Measurements from ENCODE around the gene PSMC4.

The PSMC4 gene

DNA sequence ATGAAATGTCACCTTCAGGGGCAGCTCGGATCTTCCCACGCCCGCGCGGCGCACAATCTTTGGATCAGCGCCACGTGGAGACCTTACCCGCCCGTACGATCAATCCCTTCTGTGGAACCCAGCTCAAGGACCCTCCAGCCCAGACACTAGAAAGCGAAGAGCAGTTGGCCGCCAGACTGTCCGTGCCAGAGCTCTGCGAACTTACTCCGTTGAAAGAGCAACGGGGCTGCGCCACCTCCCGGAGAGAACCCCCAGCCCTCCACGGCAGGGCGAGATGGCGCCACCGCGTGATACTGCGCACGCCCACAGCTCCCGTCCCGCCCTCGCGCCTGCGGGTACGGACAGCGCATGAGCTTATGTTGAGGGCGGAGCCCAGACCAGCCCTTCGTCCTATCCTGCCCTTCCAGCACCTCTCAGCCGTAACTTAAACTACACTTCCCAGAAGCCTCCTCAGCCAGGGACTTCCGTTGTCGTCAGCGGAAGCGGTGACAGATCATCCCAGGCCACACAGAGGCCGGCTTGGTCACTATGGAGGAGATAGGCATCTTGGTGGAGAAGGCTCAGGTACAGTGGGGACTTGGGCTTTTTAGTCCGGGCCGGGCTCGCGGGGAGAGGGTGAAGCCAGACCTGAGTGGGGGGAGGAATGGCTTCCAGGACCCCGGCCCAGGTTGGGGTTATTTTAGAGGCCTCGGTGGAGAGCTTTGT is at the start of gene PSMC4:
PSMC4 (plus strand) TSS at position 491 of the 705 bp plus-strand sequence; CDS start at position 529, 38 bp downstream.
- DNase-seq: peak; percentile 99

DNA sequence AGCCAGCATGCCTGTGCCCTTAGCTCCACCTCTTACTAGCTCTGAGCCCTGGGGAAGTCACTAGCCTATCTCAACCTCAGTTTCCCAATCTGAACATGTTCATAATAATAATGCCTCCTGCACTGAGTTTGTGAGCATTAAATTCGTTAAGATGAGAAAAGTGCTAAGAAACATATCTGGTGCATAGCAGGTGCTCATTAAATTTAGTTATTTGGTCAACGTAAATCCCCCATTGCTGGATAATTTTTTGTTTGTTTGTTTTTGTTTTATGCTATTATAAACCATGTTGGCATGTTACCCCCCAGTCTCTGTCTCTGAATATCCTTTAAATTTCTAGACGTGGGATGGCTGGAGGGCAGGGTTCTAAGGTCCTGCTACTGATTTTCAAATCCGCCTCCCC is 47.1 kb upstream of the PSMC4 start:
- DNase-seq: no peak

DNA sequence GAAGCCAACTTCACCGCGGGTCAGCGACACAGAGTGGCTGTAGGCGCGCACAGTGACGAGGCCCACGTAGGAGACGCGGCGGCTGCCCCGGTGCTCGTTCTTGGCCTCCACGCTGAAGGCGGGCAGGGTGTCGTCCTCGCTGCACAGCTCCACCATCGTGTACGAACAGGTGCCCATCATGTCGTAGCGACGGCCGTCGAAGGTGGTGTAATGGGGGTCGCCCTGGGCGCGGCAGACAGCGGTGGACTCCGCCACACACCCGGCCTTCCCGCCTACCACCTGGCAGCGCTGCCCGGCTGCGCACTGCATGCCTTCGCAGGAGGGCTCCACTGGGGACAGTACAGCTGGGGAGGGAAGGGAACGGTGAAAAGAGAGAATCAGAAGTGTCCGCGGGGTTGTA is 46.6 kb upstream of the PSMC4 start:
- DNase-seq: no peak

DNA sequence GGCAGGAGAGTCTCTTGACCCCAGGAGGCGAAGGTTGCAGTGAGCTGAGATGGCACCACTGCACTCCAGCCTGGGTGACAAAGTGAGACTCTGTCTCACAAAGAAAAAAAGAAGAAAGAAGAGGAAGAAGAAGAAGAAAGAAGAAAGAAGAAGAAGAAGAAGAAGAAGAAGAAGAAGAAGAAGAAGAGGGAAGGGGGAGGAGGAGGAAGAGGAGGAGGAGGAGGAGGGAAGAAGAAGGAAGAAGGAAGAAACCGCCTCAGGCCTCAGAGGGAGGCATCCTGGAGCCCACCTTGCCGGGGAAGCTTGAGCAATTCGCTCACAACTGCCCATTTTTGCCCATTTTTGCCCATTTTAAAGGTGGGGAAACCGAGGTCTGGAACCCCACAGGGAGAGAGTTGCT is 46.0 kb upstream of the PSMC4 start:
- DNase-seq: no peak

DNA sequence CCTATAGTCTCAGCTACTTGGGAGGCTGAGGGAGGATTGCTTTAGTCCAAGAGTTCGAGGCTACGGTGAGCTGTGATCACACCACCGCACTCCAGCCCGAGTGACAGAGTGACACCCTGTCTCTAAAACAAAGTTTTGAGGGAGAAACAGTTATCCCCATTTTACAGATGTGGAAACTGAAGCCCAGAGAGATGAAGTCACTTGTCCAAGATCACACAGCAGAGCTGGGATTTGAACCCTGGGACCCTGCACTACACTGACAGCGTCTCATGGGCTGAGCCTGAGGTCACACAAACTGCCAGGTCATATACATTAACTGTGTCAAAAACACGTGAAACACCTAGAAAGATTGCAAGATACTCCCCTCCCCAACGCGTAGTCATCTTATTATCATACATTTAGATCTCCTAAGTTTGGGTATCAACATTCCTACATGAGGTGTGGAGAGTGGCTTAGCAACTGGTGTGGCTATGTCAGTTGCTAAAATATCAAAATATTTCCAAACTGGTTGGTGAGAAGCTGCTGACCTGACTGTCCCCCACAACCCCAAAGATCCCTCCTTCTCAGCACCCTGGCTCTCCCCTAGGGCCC is 44.7 kb upstream of the PSMC4 start:
- DNase-seq: no peak

DNA sequence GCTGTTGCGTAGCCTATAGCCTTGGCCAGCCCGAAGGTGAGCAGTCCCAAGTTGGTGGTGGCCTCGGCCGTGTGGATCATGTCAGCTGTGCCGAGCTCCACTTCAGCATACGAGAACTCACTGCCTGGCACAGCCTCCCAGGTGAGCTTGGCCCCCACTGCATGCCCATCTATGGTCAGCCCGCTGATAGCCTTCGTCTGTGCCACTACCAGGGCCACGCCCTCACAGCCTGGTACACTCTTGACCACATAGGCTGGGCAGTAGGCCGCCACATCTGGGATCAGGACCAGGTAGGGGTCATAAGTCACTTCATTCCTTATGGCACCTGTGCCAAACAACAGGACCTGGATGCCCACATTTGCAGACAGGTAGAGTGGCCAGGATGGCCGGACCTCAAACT is 43.9 kb upstream of the PSMC4 start:
- DNase-seq: no peak

DNA sequence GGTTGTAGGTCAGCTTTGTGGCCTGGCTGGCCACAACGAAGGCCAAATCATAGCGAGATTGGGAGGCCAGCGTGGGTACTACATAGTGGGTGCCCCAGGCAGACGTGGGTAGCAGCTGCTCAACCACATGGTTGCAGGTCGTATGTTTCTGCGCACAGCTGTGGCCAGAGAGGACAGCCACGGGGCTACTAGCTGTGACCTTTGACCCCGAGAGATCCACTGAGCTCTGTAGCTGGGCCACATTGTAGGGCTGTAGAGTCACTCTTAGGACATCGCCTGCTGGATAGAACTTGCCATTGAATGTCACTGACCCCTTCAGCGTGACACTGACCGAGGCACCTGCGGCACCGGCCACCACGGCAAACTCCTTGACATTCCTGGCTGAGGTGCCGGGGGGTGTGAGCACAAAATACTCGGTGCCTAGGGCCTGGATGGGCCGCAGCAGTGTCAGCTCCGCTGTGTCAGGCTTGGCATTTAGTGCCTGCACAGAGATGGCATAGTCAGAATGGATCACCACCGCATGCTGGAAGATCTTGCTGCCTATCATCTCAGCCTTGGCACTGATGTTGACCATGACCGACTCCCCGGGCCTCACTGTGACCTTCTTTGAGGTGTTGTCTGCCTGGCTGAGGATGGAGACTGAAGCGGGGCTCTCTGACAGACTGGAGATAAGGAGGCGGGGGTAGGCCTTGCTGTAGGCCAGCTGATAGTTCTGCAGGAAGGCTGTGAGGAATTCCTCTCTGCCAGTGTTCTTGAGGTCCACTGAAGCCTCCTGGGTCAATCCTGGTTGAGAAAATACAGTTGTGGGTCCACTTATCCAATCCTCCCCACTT is 43.2 kb upstream of the PSMC4 start:
- no peak for DNase-seq

DNA sequence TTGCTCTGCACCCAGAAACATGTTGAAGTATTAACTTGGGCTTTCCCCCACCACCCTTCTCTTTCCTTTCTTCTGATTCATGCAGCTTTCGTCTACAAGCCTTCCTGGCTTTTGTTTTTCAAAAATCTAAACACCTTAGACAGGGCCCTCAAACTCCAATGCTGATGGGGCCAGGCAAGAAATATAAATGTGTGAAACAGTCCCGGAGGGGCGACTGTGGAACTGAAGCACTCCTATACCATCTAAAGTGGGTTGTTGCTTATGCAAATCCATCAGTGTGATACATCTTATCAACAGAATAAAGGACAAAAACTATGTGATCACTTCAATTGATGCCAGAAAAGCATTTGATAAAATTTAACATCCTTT is 42.6 kb upstream of the PSMC4 start:
- no peak for DNase-seq

DNA sequence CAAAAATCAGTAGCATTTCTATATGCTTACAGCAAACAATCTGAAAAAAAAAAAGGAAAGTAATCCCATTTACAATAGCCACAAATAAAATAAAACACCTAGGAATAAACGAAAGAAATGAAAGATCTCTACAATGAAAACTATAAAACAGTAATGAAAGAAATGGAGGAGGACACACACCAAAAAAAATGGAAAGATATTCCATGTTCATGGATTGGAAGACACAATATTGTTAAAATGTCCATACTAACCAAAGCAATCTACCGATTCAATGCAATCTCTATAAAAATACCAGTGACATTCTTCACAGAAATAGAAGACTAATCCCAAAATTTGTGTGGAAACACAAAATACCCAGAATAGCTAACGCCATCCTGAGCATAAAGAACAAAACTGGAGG is 41.2 kb upstream of the PSMC4 start:
- no peak for DNase-seq

DNA sequence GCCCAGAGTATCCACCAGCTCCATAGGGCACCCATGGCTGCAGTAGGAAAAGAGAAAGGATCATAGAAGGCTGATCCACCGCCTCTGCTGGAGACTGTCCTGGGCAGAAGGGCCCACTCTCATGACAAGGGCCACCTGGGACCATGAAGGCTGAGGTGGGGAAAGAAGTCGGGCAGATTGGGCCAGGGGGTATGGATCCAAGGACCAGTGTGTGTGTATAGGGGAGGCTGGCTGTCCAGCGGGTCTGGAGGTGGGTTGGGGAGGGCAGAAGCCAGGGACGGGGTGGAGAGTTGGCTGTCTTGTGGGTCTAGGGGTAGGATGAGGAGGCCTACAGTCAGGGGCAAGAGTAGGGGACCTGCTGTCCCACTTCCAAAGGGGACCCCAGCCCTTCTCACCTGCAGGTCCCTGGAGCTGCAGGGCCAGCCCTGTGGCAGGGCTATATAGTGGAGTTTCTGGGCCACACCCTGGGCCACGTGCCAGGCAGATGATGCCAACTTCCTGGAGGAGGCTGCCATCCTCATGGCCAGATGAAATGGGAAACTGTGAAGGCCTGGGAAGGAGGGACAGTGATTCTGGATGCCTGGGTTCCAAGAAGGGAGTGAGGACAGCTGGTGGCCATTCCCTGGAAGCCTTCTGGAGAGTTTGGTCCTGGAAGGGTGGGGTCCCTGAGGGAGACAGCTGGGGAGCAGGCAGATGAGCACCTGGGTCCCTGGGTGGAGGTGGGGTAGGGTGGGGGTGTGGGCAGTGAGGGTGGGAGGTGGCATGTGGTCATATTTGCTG is 36.2 kb upstream of the PSMC4 start, which contains the start of gene FCGBP:
FCGBP (minus strand) TSS at position 51 of the 780 bp plus-strand sequence.
- DNase-seq: no peak

DNA sequence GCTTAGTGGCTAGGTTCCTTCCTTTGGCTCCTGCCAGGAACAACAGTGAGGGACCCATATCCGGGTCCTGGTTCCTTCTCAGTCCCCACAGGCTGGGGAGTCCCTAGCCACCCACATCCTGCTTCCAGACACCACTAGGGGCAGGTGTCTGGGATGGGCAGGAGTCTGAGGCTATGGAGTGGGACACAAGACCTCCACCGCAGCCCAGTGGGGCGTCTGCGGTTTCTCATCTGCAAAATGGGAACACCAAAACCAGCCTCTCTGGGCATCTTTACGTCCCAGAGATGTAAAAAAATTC is 35.7 kb upstream of the PSMC4 start:
- no peak for DNase-seq

DNA sequence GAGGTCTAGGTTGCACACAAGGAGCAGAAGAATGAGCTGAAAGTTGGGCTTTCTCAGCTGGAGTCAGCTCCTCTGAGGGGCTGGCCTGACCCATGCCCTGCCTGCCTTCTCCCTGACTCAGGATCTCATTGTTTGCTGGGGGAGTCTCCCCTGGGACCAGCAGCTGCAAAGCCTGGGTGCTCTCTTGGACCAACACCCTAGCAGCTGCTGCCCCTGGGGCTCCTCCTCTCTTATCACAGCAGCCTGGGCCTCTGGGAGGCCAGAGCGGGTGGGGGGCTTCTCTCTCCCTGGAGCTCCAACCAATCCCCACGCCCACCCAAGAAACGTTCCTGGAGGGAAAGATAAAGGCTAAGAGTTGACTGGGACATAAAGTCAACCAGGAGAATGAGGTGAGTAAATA is 34.9 kb upstream of the PSMC4 start:
- DNase-seq: no peak

DNA sequence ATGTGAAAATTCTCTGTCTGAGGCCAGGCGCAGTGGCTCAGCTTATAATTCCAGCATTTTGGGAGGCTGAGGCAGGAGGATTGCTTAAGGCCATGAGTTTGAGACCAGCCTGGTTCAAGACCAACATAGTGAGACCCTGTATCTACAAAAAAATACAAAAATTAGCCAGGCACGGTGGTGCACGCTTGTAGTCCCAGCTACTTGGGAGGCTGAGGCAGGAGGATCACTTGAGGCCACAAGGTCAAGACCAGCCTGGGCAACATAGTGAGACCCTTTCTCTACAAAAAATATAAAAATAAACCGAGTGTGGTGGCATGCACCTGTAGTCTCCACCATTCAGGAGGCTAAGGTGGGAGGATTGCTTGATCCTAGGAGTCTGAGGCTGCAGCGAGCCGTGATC is 34.3 kb upstream of the PSMC4 start:
- no peak for DNase-seq

DNA sequence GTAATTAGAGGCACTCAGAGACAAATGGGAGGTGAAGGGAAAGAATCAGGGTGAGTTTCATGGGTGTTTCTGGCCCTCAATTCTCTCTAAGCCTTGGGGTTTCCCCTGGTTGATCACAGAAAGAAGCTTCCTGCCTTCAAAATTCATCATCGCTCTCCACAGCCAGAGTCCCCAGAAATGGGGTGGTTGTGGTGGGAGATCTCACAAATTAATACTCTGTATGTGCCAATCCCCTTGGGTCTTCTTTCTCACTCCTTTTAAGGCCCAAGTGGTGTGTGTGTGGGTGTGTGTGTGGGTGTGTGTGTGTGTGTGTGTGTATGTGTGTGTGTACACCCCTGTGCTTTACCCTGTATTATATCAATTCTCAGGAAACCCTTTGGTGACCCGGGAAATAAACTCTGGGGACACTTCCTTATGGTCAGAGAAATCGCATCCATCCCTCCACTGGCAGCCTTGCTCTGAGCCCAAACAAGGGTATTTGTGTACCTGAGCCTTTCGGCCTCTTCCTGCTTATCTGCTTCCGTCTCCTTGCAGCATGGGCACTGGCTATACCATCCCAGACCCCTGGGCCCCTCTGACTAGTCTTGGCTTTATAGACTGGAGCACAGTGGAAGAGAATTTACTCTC is 33.8 kb upstream of the PSMC4 start:
- DNase-seq: no peak

DNA sequence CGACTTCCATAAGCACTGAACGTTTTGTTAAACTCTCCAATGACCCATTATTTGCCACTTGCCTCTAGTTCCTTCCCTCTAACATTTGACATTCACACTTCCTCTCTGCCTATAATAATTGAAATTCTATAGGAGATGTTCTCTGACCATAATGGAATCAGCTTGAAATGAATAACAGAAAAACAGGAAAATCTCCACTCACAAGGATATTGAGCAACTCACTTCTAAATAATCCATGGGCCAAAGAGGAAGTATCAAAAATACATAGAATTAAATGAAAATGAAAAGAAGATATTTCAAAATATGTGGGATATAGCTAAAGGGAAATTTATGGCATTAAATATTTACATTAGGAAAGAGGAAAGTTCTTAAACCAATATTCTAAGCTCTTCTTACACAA is 33.2 kb upstream of the PSMC4 start:
- DNase-seq: no peak

DNA sequence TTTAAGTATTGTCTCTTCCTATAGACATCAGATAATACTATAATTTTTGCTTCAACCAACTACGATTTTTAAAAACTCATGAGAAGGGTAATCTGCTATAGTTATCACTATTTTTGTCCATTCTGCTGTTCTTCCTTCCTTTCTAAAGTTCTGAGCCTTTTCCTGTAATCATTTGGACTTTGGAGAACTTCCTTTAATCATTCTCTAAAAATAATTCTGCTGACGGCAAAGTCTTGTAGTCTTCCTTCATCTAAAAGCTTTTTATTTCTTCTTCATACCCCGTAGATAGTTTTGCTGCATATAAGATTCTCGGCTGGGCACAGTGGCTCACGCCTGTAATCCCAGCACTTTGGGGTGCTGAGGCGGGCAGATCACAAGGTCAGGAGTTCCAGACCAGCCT is 31.4 kb upstream of the PSMC4 start:
- no peak for DNase-seq

DNA sequence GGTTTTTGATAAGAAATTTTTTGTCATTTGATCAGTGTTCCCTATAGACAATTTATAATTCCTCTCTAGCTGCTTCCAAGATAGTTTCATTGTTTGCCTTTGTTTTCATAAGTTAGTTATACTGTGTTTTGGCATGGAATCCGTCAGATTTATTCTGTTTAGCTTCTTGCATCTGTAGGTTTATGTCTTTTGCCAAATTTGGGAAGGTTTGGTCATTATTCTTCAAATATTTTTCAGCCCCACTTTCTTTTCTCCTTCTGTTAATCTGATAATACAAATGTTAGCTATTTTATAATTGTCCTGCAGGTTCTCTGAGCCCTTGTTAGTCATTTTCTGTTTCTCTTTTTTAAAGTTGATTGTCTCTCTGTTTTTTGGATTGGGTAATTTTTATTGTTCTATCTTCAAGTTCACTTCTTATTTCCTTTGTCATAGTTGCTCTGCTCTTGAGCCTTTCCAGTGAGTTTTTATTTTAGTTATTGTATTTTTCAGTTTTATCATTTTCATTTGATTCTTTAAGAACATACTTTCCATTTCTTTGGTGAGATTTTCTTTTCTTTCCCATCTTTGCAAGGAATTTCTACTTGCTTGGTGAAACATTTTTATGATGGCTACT is 30.6 kb upstream of the PSMC4 start:
- no peak for DNase-seq

DNA sequence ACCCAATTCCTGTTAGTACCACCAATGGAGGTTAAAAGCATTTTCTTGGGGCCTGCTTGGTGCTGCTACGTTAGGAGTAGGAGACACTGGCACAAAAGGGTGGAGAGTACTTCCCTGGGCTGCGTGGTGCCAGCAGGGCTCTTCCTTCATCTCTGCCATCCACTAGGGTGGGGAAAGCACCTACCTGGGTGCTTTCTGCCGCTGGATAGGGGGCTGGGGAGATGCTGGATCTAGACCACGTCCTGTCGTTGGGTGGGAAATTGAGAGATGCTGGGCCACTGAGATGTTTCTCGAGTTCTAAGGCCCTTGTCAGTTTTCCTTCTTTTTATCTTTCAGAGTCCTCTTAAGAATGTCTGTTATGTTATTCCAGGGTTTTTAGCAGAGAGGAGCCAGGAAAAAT is 29.8 kb upstream of the PSMC4 start:
- DNase-seq: no peak

DNA sequence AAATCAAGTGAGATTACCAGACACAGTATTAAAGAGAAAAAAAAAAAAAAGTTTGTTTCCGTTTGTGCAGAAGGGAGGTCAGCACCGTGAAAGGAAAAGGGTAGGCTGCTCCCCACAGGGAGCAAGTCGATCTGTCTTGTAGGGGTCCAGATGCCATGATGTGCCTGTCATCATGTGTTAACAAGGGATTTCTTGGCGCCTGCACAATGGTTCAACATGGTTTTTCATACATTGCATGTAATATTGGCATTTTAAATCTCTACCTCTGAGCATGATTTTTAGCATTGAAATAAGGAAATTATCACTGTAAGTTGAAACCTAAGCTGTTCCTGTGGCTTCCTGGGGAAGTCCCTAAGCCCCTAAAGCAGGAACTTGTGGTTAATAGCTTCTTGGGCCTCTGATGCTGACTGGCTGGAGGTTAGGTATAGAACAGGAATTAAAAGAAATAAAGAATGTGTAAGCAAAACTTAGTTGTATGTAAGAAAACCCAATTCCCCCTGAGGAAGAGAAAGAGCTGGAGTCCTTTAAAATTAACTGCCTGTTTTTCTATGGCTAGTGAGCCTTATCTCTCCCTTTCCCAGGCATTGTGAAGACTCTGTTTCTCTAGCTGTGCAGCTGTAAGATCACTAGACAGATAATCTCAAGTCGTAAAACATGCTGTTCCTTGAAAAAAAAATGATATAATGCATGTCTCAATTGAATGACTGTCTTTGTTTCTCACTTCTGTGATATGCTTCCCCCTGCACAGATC is 29.2 kb upstream of the PSMC4 start:
- DNase-seq: peak; percentile 28

DNA sequence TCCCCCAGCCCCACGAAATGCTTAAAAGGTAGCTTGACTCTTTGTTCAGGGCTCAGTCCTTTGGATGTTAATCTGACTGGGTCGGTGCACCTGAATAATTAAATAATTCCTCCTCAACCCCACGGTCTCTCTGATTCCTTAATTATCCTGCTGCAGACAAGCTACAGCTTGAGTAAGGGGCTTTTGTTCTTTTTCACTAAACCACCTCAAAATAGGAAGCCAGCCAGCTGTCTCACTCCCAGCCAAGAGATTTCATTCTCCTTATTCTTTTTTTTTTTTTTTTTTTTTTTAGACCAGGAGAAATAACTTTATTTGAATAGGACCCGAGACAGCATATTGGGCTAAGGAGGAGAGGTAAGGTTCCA is 28.6 kb upstream of the PSMC4 start:
- DNase-seq: no peak

DNA sequence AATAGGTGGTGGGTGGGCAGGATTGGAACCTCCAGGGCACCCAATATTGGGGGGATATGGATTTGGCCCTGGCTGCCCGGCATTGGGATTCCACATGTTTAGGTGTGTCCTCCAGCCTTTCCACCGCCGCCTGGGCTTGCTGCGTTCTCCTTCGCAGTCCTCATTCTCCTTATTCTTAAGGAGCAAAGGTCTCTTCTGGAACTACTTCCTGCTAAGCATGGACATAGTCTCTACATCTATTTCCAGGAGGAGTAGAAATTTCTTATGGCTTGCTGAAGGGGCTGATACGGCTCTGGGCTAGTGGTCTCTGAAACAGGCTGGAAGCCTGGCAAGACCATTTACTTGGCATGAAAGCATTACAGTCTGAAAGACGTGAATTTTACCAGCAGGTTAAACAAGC is 27.4 kb upstream of the PSMC4 start:
- no peak for DNase-seq

DNA sequence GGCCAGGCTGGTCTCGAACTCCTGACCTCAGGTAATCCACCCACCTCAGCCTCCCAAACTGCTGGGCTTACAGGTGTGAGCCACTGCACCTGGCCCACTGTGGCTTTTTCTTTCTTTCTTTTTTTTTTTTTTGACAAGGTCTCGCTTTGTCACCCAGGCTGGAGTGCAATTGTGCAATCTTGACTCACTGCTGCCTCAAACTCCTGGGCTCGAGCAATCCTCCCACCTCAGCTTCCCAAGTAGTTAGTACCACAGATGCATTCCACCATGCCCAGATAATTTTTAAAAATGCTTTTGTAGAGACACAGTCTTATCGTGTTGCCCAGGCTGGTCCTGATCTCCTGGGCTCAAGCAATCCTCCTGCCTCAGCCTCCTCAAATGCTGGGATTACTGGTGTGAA is 24.4 kb upstream of the PSMC4 start:
- no peak for DNase-seq
